SK-N-SH (cell line): Measurements from ENCODE around the gene VIL1. TPM values are rescaled to one million over a fixed set of nuclear protein-coding genes. Genes with fewer than 3 reads are reported as not detected.

Experiments used
- CTCF ChIA-PET: fragments of 300-600, 350-600 bp; formaldehyde crosslinking; extraction: SDS; loops from one replicate; lab custom pipeline; 2021; lab: Yijun Ruan, JAX
- POLR2A ChIA-PET: fragments of 350-600 bp; sonication (Branson Sonifier 250); formaldehyde crosslinking; extraction: SDS; loops from one replicate; lab custom pipeline; 2020; ENCODE audit warnings: antibody characterized with exemption, inconsistent platforms; lab: Yijun Ruan, JAX
- DNase-seq: peaks from one replicate; pipeline ENCODE4 v3.0.0; 2012
- H2AFZ ChIP-seq: fragments of 200-600 bp; sonication (generic); 2 replicates; pipeline ENCODE4 v1.8.1; 2016; ENCODE audit warnings: antibody characterized with exemption, mild to moderate bottlenecking, low read depth
- H3F3A ChIP-seq: fragments of 200-600 bp; sonication (generic); replicated peaks from 2 replicates; pipeline ENCODE3; 2016; ENCODE audit warnings: antibody characterized with exemption, mild to moderate bottlenecking; ENCODE audit not compliant: insufficient read depth
- H3K27ac ChIP-seq, 2 experiments: fragments of 200-500 bp in 1 of 2; fragments of 200-600 bp in 1 of 2; sonication (Bioruptor generic) in 1 of 2; sonication (generic), shearing (Covaris generic) in 1 of 2; 2 replicates each; pipeline versions ENCODE4 v1.5.1 to v1.6.1; 2014 to 2016; ENCODE audit warnings: low read depth in 2 of 2, inconsistent platforms in 1 of 2, low read length in 1 of 2, mild to moderate bottlenecking in 1 of 2, mixed read lengths in 1 of 2
- H3K27me3 ChIP-seq: fragments of 200-600 bp; sonication (generic), shearing (Covaris generic); 2 replicates; pipeline ENCODE4 v1.6.1; 2016; ENCODE audit warnings: mixed run types; ENCODE audit not compliant: insufficient read depth
- H3K36me3 ChIP-seq, 2 experiments: fragments of 200-500 bp in 1 of 2; fragments of 200-600 bp in 1 of 2; sonication (Bioruptor generic) in 1 of 2; sonication (generic) in 1 of 2; replicated peaks in 1 of 2; 2 replicates each; pipeline versions ENCODE3 to v1.5.1; 2014 to 2016; ENCODE audit warnings: low read length in 1 of 2, mild to moderate bottlenecking in 1 of 2; ENCODE audit not compliant: insufficient read depth in 2 of 2, control insufficient read depth in 1 of 2
- H3K4me1 ChIP-seq, 2 experiments: fragments of 200-500 bp in 1 of 2; fragments of 200-600 bp in 1 of 2; sonication (Bioruptor generic) in 1 of 2; sonication (generic), shearing (Covaris generic) in 1 of 2; 2 replicates each; pipeline versions ENCODE4 v1.5.1 to v1.6.1; 2014 to 2016; ENCODE audit warnings: low read depth in 1 of 2, low read length in 1 of 2, mixed run types in 1 of 2; ENCODE audit not compliant: insufficient read depth in 2 of 2, control insufficient read depth in 1 of 2
- H3K4me2 ChIP-seq: fragments of 200-600 bp; sonication (generic), shearing (Covaris generic); 2 replicates; pipeline ENCODE4 v1.6.1; 2017; ENCODE audit warnings: mixed run types
- H3K4me3 ChIP-seq, 2 experiments: fragments of 200-500 bp in 1 of 2; fragments of 200-600 bp in 1 of 2; sonication (Bioruptor generic) in 1 of 2; sonication (generic), shearing (Covaris generic) in 1 of 2; 2 replicates each; pipeline versions ENCODE4 v1.5.1 to v1.8.1; 2014 to 2016; ENCODE audit warnings: low read depth in 2 of 2, inconsistent platforms in 1 of 2, low read length in 1 of 2, mild to moderate bottlenecking in 1 of 2, mixed read lengths in 1 of 2, moderate library complexity in 1 of 2
- H3K79me2 ChIP-seq: fragments of 200-600 bp; sonication (generic); 2 replicates; pipeline ENCODE4 v1.8.1; 2017; ENCODE audit warnings: mild to moderate bottlenecking; ENCODE audit not compliant: insufficient read depth
- H3K9ac ChIP-seq: fragments of 200-600 bp; sonication (generic); 2 replicates; pipeline ENCODE4 v1.6.1; 2017; ENCODE audit warnings: mixed run types
- H3K9me2 ChIP-seq: fragments of 200-600 bp; sonication (generic); 2 replicates; pipeline ENCODE4 v1.6.1; 2017; ENCODE audit warnings: mixed run types
- H3K9me3 ChIP-seq: fragments of 200-600 bp; sonication (generic); 2 replicates; pipeline ENCODE4 v1.6.1; 2017; ENCODE audit warnings: mixed run types, mild to moderate bottlenecking, moderate library complexity
- H4K20me1 ChIP-seq: fragments of 200-600 bp; sonication (generic); 2 replicates; pipeline ENCODE4 v1.6.1; 2017; ENCODE audit warnings: mild to moderate bottlenecking, mixed run types; ENCODE audit not compliant: insufficient read depth
- ELF1 ChIP-seq: IDR thresholded peaks from 2 replicates; pipeline ENCODE4 v1.4.0; 2012
- EP300 ChIP-seq, 2 experiments: IDR thresholded peaks; 2 replicates each; pipeline versions ENCODE4 v1.4.0 to v1.6.1; 2012; ENCODE audit warnings: borderline replicate concordance in 1 of 2, low read depth in 1 of 2, low read length in 1 of 2
- FOSL2 ChIP-seq: IDR thresholded peaks from 2 replicates; pipeline ENCODE4 v1.4.0; 2012; ENCODE audit warnings: low read depth, mild to moderate bottlenecking, moderate library complexity, borderline replicate concordance
- GATA2 ChIP-seq: sonication (generic); formaldehyde crosslinking; IDR thresholded peaks from 2 replicates; pipeline ENCODE4 v1.5.0; 2020; ENCODE audit warnings: mild to moderate bottlenecking, missing genetic modification reagents
- POLR2AphosphoS5 ChIP-seq: IDR thresholded peaks from 2 replicates; pipeline ENCODE4 v1.6.1; 2012; ENCODE audit warnings: low read depth, low read length
- RCOR1 ChIP-seq: fragments of 150-350 bp; IDR thresholded peaks from 2 replicates; pipeline ENCODE4 v1.6.1; 2017; ENCODE audit warnings: antibody characterized with exemption, low read length
- RXRA ChIP-seq: IDR thresholded peaks from 2 replicates; pipeline ENCODE4 v1.4.0; 2012; ENCODE audit warnings: low read depth, mild to moderate bottlenecking, borderline replicate concordance
- SMC3 ChIP-seq: IDR thresholded peaks from 2 replicates; pipeline ENCODE4 v1.6.1; 2012; ENCODE audit warnings: low read depth, low read length, improper control_type of control experiment
- TAF1 ChIP-seq: IDR thresholded peaks from 2 replicates; pipeline ENCODE4 v1.6.1; 2012; ENCODE audit warnings: low read depth, mild to moderate bottlenecking, low read length, moderate library complexity, borderline replicate concordance
- WGBS: methylation state at CpG from one replicate; pipeline ENCODE4 v1.1.6; 2017; ENCODE audit warnings: low lambda C conversion rate; 5-methylcytosine and 5-hydroxymethylcytosine counted together
- polyA plus RNA-seq, 3 experiments: library from polyadenylated mRNA; depleted of rRNA; stranded (reverse); fragments of >200 nt; gene quantifications; 2 replicates each; pipeline ENCODE4 v1.2.3, GENCODE V29; 2012
- TF ChIP-seq, protein P1 (sequence below): IDR thresholded peaks from 2 replicates; pipeline ENCODE4; 2012
- TF ChIP-seq, protein P2 (sequence below): IDR thresholded peaks from 2 replicates; pipeline ENCODE4 v1.4.0; 2012; ENCODE audit warnings: low read depth
- TF ChIP-seq, protein P3 (sequence below): fragments of 150-350 bp; IDR thresholded peaks from 2 replicates; pipeline ENCODE4 v1.6.1; 2017; ENCODE audit warnings: antibody characterized with exemption, low read length, low read depth, borderline replicate concordance
- TF ChIP-seq, protein P4 (sequence below): IDR thresholded peaks from 2 replicates; pipeline ENCODE4 v1.4.0; 2012; ENCODE audit warnings: low read depth, borderline replicate concordance

The VIL1 gene
- polyA plus RNA-seq, 1 of the 3 experiments (the other 2 are of a cell fraction) = under 0.01 TPM

DNA sequence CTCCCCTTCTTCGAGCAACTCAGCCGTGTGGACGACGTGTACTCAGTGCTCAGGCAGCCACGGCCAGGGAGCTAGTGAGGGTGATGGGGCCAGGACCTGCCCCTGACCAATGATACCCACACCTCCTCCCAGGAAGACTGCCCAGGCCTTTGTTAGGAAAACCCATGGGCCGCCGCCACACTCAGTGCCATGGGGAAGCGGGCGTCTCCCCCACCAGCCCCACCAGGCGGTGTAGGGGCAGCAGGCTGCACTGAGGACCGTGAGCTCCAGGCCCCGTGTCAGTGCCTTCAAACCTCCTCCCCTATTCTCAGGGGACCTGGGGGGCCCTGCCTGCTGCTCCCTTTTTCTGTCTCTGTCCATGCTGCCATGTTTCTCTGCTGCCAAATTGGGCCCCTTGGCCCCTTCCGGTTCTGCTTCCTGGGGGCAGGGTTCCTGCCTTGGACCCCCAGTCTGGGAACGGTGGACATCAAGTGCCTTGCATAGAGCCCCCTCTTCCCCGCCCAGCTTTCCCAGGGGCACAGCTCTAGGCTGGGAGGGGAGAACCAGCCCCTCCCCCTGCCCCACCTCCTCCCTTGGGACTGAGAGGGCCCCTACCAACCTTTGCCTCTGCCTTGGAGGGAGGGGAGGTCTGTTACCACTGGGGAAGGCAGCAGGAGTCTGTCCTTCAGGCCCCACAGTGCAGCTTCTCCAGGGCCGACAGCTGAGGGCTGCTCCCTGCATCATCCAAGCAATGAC lies 14.4 kb upstream of the VIL1 start:
- ChIA-PET CTCF (interaction anchor here (1.4 to 3.1 kb wide), 4 partner anchors 8 to 103 kb away, joined by 5 to 18 read pairs (median 7); no protein-coding TSS in a partner anchor), POLR2A (no interaction called here)
- Histone ChIP-seq H3K79me2 (peaks cover 29% of the 10 kb centered on the region), H3K27ac (peak overlapping the region in 1 of 2 experiments; percentile 61; a peak in 1 of 4 replicates), H3K9me3 (no peaks in the 10 kb centered on the region), H3K36me3 (peaks cover 0 to 33% of the 10 kb centered on the region in 2 experiments), H2AFZ (no peak overlapping the region), H3F3A (peaks cover 15% of the 10 kb centered on the region), H3K4me3 (no peak overlapping the region), H3K4me2 (no peak overlapping the region), H3K27me3 (no peaks in the 10 kb centered on the region), H4K20me1 (peaks cover 5% of the 10 kb centered on the region; the same call in 1 of the 2 replicates), H3K9ac (no peak overlapping the region), H3K4me1 (peaks cover 13 to 26% of the 10 kb centered on the region in 2 experiments; a peak in 2 of 4 replicates), H3K9me2 (no peaks in the 10 kb centered on the region)
- WGBS = 93% methylated on average over 8 of the region's 16 CpGs
- no peak for DNase-seq
- TF ChIP-seq, protein P1, sequence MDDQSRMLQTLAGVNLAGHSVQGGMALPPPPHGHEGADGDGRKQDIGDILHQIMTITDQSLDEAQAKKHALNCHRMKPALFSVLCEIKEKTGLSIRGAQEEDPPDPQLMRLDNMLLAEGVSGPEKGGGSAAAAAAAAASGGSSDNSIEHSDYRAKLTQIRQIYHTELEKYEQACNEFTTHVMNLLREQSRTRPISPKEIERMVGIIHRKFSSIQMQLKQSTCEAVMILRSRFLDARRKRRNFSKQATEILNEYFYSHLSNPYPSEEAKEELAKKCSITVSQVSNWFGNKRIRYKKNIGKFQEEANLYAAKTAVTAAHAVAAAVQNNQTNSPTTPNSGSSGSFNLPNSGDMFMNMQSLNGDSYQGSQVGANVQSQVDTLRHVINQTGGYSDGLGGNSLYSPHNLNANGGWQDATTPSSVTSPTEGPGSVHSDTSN = no peak
- no peak for TF ChIP-seq FOSL2
- TF ChIP-seq, protein P2, sequence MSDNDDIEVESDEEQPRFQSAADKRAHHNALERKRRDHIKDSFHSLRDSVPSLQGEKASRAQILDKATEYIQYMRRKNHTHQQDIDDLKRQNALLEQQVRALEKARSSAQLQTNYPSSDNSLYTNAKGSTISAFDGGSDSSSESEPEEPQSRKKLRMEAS = no peak
- no peak for TF ChIP-seq RXRA

DNA sequence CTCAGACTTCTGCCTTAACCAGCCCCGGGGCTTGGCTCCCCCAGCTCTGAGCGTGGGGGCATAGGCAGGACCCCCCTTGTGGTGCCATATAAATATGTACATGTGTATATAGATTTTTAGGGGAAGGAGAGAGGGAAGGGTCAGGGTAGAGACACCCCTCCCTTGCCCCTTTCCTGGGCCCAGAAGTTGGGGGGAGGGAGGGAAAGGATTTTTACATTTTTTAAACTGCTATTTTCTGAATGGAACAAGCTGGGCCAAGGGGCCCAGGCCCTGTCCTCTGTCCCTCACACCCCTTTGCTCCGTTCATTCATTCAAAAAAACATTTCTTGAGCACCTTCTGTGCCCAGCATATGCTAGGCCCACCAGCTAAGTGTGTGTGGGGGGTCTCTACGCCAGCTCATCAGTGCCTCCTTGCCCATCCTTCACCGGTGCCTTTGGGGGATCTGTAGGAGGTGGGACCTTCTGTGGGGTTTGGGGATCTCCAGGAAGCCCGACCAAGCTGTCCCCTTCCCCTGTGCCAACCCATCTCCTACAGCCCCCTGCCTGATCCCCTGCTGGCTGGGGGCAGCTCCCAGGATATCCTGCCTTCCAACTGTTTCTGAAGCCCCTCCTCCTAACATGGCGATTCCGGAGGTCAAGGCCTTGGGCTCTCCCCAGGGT lies 13.7 kb upstream of the VIL1 start:
- H3K9me3 ChIP-seq = no peaks in the 10 kb centered on the region
- peaks cover 0 to 33% of the 10 kb centered on the region in 2 experiments for H3K36me3 ChIP-seq
- TF ChIP-seq EP300 (IDR thresholded peaks at IDR 0.05; ENCODE audit: borderline replicate concordance in 1 of 2, low read depth in 1 of 2, low read length in 1 of 2) (no peak), POLR2AphosphoS5 (no peak), FOSL2 (no peak), ELF1 (no peak), SMC3 (no peak), RCOR1 (no peak), GATA2 (CRISPR knock-in tag) (no peak), TAF1 (no peak)
- TF ChIP-seq, protein P3, sequence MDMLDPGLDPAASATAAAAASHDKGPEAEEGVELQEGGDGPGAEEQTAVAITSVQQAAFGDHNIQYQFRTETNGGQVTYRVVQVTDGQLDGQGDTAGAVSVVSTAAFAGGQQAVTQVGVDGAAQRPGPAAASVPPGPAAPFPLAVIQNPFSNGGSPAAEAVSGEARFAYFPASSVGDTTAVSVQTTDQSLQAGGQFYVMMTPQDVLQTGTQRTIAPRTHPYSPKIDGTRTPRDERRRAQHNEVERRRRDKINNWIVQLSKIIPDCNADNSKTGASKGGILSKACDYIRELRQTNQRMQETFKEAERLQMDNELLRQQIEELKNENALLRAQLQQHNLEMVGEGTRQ = no peak
- TF ChIP-seq, protein P4, sequence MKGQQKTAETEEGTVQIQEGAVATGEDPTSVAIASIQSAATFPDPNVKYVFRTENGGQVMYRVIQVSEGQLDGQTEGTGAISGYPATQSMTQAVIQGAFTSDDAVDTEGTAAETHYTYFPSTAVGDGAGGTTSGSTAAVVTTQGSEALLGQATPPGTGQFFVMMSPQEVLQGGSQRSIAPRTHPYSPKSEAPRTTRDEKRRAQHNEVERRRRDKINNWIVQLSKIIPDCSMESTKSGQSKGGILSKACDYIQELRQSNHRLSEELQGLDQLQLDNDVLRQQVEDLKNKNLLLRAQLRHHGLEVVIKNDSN = no peak
- CTCF ChIA-PET = interaction anchor here (1.1 to 3.1 kb wide), 7 partner anchors 9 to 294 kb away, joined by 3 to 18 read pairs (median 5); no protein-coding TSS in a partner anchor
- POLR2A ChIA-PET = no interaction called here
- no peaks in the 10 kb centered on the region for H3K9me2 ChIP-seq
- H3F3A ChIP-seq = peaks cover 15% of the 10 kb centered on the region
- WGBS = 96% methylated on average over 8 of the region's 8 CpGs
- no peak for DNase-seq
- H4K20me1 ChIP-seq = peaks cover 5% of the 10 kb centered on the region; the same call in 1 of the 2 replicates
- no peak overlapping the region for H2AFZ ChIP-seq
- H3K27me3 ChIP-seq = no peaks in the 10 kb centered on the region
- peaks cover 13 to 26% of the 10 kb centered on the region in 2 experiments; a peak in 2 of 4 replicates for H3K4me1 ChIP-seq
- peak overlapping the region in 1 of 2 experiments; percentile 43; a peak in 1 of 4 replicates for H3K4me3 ChIP-seq
- peaks cover 26% of the 10 kb centered on the region for H3K79me2 ChIP-seq
- no peak overlapping the region; the same call in 1 of the 2 replicates for H3K9ac ChIP-seq
- peak overlapping the region; percentile 61 to 82 for H3K27ac ChIP-seq
- peak overlapping the region; percentile 57 for H3K4me2 ChIP-seq
